ENCODE measurements around the gene CXCR3.

GRCh38 chrX:71615056-71615455 is 3.3 kb downstream of the CXCR3 start:
- TF ChIP-seq POLR2AphosphoS5 (IDR thresholded peaks at IDR 0.05) = no peak
- no peak for TF ChIP-seq POLR2A (IDR thresholded peaks at IDR 0.05; ENCODE audit: low read depth)
- TF ChIP-seq, protein P1, sequence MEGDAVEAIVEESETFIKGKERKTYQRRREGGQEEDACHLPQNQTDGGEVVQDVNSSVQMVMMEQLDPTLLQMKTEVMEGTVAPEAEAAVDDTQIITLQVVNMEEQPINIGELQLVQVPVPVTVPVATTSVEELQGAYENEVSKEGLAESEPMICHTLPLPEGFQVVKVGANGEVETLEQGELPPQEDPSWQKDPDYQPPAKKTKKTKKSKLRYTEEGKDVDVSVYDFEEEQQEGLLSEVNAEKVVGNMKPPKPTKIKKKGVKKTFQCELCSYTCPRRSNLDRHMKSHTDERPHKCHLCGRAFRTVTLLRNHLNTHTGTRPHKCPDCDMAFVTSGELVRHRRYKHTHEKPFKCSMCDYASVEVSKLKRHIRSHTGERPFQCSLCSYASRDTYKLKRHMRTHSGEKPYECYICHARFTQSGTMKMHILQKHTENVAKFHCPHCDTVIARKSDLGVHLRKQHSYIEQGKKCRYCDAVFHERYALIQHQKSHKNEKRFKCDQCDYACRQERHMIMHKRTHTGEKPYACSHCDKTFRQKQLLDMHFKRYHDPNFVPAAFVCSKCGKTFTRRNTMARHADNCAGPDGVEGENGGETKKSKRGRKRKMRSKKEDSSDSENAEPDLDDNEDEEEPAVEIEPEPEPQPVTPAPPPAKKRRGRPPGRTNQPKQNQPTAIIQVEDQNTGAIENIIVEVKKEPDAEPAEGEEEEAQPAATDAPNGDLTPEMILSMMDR (IDR thresholded peaks at IDR 0.05) = no peak
